22Rv1 (cell line): ENCODE data around the gene FCSK.
A peak's percentile ranks its signal among the peaks of the same experiment; 100 is the strongest.

Experiments
- H3K27ac ChIP-seq: fragments of 450-650 bp; 2 replicates; pipeline ENCODE4 v1.5.1; 2017
- ZFX ChIP-seq: fragments of 450-650 bp; IDR thresholded peaks from 2 replicates; pipeline ENCODE4 v1.6.1; 2017; ENCODE audit warnings: antibody characterized with exemption, borderline replicate concordance
- TF ChIP-seq, protein P1 (sequence below): fragments of 450-650 bp; IDR thresholded peaks from 2 replicates; pipeline ENCODE4 v1.5.1; 2017; ENCODE audit warnings: mild to moderate bottlenecking

The FCSK gene

DNA sequence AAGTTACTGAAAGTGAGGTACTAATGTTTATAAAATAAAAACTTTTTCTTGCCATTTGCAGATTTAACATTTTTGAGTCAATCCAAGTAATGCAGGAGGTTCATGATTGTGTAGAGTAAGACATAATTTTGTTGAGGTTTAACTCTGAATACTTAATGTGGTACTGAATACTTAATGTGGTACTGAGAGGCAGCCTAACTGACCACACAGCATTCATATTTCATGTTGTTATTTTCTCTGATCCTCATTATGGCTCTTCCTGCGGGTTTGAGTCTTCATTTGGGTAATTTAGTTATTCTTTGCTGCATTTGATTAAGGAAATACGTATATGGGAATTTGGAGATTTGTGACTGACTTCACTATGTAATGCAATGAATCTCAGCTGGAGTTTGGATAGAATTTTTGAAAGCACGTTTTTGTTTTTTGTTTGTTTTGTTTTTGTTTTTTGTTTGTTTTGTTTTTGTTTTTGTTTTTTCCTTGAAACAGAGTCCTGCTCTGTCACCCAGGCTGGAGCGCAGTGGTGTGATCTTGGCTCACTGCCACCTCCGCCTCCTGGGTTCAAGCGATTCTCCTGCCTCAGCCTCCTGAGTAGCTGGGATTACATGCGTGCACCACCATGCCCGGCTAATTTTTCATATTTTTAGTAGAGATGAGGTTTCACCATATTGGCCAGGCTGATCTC, 73.1 kb downstream of the FCSK start:
- no peak overlapping the region for H3K27ac ChIP-seq
- TF ChIP-seq, protein P1, sequence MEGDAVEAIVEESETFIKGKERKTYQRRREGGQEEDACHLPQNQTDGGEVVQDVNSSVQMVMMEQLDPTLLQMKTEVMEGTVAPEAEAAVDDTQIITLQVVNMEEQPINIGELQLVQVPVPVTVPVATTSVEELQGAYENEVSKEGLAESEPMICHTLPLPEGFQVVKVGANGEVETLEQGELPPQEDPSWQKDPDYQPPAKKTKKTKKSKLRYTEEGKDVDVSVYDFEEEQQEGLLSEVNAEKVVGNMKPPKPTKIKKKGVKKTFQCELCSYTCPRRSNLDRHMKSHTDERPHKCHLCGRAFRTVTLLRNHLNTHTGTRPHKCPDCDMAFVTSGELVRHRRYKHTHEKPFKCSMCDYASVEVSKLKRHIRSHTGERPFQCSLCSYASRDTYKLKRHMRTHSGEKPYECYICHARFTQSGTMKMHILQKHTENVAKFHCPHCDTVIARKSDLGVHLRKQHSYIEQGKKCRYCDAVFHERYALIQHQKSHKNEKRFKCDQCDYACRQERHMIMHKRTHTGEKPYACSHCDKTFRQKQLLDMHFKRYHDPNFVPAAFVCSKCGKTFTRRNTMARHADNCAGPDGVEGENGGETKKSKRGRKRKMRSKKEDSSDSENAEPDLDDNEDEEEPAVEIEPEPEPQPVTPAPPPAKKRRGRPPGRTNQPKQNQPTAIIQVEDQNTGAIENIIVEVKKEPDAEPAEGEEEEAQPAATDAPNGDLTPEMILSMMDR, result no peak
- no peak for TF ChIP-seq ZFX

DNA sequence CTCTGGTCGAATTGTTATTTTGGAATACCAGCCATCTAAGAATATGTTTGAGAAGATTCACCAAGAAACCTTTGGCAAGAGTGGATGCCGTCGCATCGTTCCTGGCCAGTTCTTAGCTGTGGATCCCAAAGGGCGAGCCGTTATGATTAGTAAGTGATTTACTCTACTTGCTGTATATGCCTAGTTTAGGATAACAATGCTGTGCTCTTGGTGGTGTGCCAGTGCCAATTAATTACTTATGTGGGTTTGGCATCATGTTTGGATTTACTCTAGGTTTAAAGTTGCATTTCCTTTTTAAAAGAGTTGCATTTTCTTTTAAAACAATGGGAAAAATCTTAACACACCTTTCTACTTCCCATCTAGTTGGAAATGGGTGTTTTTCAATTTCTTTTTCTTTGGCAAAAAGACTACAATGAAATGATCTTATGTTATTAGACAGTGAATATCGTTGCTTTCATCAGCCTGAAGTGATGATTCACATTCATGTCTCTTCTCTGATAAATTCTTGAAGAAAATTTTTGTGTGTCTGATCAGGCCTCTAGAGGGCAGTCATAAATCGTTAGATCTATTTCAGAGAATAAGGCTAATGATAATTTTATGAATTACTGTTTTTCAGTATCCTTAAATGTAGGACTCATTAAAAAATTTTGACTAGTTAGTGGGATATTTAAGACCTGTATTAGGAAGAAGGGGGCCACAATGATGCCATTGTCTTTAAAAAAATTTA, 74.8 kb downstream of the FCSK start:
- no peak overlapping the region for H3K27ac ChIP-seq
- TF ChIP-seq, protein P1, result peak; percentile 71
- TF ChIP-seq ZFX, result no peak
